Measurements from ENCODE around the gene SETDB1. TPM values are rescaled to one million over a fixed set of nuclear protein-coding genes. Genes with fewer than 3 reads are reported as not detected.

Gene SETDB1
- 40.8 and 49.3 TPM in 2 replicates for total RNA-seq

DNA sequence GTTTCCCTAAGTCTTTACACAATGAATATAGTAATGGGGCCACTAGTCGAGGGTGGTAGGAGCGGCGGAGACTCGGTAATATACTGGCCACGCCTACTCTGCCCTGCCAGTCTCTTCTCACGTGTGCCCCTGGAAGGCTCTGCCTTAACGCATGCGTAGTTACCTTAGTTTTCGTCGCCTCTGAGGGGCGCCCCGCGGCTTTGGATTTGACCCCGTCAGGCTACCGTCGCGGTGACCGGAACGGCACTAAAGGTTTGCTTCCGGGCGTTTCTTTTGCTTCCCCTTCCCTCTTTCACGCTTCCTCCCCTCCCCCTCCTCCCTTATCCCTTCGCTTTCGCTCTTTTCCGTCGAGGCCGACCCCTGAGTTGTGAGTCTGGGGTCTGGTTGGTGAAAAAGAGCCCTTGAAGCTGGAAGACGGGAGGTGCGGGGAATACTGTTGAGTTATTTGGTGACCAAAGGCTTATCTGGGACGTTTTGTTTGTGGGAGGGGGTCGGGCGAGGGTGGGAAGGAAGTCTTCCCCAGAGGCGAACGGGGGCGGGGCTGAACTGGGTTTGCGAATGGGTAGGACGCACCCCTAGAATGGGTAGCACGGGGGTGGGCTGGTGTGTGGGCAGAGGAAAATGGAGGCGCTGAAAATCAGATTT, at the start of gene SETDB1:
TSS of gene SETDB1 (plus strand) at position 267 of the 645 bp plus-strand sequence. CDS start 1,352 bp downstream, outside the sequence.

DNA sequence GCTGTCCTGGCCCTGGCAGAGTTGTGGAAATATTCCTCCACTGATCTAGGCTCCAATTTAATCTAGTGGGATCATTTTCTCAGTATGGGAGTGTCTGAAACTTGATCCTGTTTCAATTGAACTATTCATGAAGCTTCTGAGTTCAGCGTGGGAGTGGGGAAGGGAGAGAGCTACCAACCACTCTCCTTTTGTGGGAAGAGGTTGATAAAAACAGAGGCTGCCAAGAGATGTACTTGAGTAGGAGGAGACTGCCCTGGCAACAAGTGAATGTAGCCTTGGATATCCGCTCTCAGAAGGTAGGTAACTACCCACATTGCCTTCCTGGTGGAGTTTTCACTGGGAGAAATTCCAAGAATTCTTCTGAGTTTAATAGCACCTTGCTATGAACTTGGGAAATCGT, 39.1 kb upstream of the SETDB1 start, which contains the start of gene CTXND2:
TSS of gene CTXND2 (plus strand) at position 119 of the 400 bp plus-strand sequence. CDS start 25,179 bp downstream, outside the sequence.

DNA sequence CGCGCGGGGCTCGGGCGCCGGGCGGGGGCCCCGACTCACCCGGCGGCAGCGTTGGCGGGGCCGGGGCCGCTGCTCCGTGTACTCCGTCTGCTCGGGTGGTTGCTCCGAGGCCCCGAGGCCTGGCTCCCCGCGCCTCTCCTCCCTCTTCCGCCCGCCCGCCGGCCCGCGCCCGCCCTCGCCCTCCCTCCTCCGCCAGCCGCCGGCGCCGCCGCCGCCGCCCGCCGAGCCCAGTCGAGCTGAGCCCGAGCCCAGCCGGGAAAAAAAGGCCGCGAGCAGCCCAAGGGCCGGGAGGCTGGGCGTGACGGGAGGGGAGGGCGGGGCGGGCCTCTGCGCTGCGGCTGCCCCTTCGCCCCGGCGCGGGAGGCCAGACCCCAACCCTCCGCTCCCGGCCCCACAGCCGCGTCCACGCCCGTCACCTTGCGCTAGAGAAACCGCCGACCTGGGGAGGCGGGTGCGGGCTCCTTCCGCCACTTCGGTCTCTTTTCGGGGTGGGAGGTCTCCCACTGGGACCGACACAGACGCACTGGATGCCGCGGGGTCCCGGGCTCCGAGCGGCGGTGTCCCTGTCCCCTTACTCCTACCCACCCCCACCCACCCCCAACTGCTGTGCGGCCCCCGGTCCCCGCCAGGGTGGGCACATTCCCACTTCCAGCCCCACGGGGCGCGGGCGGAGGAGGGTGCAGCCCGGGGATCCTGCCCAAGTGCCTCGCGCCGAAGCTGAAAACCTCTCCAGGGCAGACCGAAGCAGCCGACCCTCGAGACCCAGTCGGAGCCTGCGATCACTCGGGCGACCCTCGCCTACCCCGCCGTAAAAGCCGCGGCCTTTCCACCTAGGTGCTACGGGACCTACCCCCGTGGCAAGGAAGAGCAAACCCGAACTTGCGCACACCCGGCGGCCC, 48.7 kb downstream of the SETDB1 start, which contains the start of gene CERS2:
TSS of gene CERS2 (minus strand) at position 256 of the 899 bp plus-strand sequence. CDS start 5,745 bp downstream, outside the sequence.

DNA sequence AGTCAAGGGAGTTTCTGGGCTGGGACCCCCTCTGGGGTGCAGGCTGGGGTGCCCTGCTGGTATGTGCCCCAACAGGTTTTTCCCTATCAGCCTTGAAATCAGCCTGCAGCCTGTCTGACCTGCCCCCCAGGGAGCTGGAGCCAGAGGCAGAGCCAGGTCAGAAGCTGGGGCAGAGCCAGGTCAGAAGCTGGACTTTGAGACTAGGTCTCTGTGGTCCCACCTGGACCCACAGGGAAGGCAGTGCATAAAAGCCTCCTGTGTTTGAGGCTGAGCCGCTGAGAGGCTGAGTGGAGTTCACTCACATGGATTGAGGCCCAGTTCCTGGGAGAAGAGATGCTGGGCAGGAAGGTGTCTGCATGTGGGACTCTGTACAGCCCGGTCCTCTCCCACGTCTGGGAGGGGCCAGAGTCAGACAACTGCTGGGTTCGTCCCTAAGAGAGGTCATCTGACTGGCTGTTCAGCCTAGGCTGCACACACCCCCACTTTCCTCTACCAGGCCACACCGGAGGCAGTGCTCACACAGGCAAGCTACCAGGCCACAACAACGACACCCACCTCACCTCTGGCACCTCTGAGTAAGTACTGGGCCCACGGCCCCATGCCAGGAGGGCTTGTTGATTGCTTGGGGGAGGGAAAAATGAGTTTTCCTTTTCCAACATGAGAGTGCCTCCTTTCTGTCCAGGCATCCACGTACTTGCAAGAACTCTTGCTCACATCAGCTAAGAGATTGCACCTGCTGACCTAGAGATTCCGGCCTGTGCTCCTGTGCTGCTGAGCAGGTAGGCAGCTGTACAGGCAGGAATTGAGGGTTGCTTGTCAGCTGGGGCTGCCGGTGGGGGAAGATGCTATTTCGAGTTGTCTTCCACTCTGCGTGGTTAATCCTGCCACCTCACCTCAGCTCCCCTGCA, 55.9 kb downstream of the SETDB1 start, which contains the start of gene ANXA9:
TSS of gene ANXA9 (plus strand) at position 488 of the 908 bp plus-strand sequence. CDS start 814 bp downstream, outside the sequence.

DNA sequence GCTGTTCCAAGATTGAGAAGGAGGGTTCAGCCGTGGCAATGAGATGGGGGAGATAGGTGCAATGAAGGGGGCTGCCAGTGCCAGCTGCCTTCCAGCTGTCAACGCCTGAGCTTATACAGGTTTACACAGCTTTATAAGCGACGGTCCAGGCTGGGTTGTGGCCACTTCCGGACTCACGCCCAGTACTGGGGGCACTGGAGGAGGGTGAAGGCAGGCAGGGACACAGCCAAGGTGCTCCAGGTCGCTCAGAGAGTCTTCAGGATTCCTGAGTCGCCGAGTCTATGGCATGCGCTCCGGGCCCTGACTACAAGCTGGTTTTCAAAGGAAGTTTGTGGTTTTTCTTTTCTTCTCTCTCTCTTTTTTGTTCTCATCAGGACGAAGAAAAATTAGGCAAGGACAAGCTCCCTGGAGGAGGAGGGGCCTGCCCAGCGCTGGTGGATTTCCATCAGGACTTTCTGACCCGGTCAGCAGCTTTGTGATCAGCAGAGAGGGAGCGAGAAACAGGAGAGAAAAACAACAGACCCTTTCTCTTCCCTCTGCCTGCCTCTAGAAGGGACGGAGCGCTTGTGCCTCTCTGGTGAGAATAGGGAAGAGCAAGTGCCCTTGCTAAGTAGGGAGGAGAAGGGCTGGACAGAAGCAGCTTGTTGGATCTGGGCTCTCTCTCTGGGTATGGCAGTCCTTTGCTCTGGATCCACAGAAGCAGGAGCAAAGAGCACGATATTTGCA, 80.3 kb downstream of the SETDB1 start, which contains the start of gene MINDY1:
TSS of gene MINDY1 (minus strand) at position 576 of the 726 bp plus-strand sequence. CDS start 4,285 bp downstream, outside the sequence.

DNA sequence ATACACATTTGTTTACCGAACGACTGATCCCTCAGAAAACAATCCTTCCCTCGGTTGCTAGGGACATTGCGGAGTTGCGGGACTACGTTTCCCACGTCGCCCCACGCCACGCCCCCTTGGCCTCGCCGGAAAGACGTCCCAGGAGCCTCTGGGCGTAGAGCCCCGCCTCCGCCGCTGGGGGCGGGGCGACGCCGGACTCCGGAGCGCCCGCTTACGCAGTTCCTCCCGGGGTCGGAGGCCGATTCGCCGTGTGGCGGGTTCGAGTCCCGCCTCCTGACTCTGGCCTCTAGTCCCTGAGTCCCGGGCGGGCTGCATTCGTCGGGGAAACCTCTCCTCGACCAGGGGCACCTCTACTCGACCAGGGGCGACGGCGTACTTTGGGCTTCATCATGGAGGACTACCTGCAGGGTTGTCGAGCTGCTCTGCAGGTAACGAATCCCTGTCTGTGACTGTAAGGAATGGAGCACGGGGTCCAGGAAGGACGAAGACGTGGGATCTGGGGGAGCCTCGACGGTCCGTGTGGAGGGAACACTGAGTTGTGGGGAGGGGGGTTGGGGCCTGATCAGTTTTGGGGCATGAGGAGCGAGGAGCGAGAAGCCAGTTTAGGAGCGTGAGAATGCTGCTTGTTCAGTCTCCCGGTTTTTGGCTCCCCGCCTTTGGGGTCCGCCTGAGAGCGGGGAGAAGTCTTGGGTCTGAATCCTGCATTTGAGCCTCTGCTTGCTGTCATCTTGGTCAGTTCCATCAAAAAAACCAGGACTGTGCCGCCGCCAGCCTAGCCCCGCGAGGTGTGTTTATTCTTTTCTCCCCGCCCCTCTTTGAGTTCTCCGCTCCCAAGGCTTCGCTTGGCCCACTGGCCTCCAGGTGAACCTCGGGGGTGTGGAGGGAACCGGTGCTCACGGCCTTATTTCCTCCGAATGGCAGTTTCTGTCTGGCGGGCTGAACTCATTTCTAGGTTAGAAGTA, 82.4 kb downstream of the SETDB1 start, which contains the start of gene PRUNE1:
TSS of gene PRUNE1 (plus strand) at position 206 of the 962 bp plus-strand sequence. CDS start at position 390, 184 bp downstream.

Other genes with a start within 250 kb of the SETDB1 start
- gene GOLPH3L, start 229.2 kb upstream of the SETDB1 start, total RNA-seq: 13.0 and 14.7 TPM in 2 replicates
- 0.16 TPM in 1 of 2 replicates, not detected in the other for gene HORMAD1, start 205.5 kb upstream of the SETDB1 start, total RNA-seq
- 4.7 and 9.4 TPM in 2 replicates for gene CTSS, start 160.6 kb upstream of the SETDB1 start, total RNA-seq
- 383 and 515 TPM in 2 replicates for gene CTSK, start 118.1 kb upstream of the SETDB1 start, total RNA-seq
- 50.8 and 68.0 TPM in 2 replicates for gene ARNT, start 49.8 kb upstream of the SETDB1 start, total RNA-seq
- not detected in 2 replicates for gene CTXND2, start 39.2 kb upstream of the SETDB1 start, total RNA-seq
- 131 and 147 TPM in 2 replicates for gene CERS2, start 48.5 kb downstream of the SETDB1 start, total RNA-seq
- gene ANXA9, start 55.9 kb downstream of the SETDB1 start, total RNA-seq: 0.16 TPM in 1 of 2 replicates, not detected in the other
- gene MINDY1, start 80.5 kb downstream of the SETDB1 start, total RNA-seq: 20.4 and 21.1 TPM in 2 replicates
- gene PRUNE1, start 82.1 kb downstream of the SETDB1 start, total RNA-seq: 9.1 and 10.4 TPM in 2 replicates
- gene BNIPL, start 110.2 kb downstream of the SETDB1 start, total RNA-seq: under 0.01 and 0.12 TPM in 2 replicates
- gene C1orf56, start 121.4 kb downstream of the SETDB1 start, total RNA-seq: 3.6 and 5.0 TPM in 2 replicates
- gene CDC42SE1, start 133.3 kb downstream of the SETDB1 start, total RNA-seq: 62.1 and 64.6 TPM in 2 replicates
- 2.3 and 2.8 TPM in 2 replicates for gene MLLT11, start 134.0 kb downstream of the SETDB1 start, total RNA-seq
- 18.8 and 19.3 TPM in 2 replicates for gene GABPB2, start 144.4 kb downstream of the SETDB1 start, total RNA-seq
- 5.4 and 5.5 TPM in 2 replicates for gene SEMA6C, start 220.3 kb downstream of the SETDB1 start, total RNA-seq
- not detected in 2 replicates for gene TNFAIP8L2, start 230.3 kb downstream of the SETDB1 start, total RNA-seq
- gene LYSMD1, start 239.5 kb downstream of the SETDB1 start, total RNA-seq: 7.0 and 8.7 TPM in 2 replicates
- 22.2 and 29.0 TPM in 2 replicates for gene SCNM1, start 239.8 kb downstream of the SETDB1 start, total RNA-seq
- gene TMOD4, start 249.6 kb downstream of the SETDB1 start, total RNA-seq: 0.81 and 1.6 TPM in 2 replicates

Data from hair follicle dermal papilla cell (primary cell).